Ovary (tissue), 9 donors: ENCODE data around the gene POLR3B. TPM values are rescaled to one million over a fixed set of nuclear protein-coding genes. Genes with fewer than 3 reads are reported as not detected.
"Not testable (repeated sequence)": the region's sequence is repeated elsewhere in the genome, so short reads cannot be mapped to it uniquely, and the experiment has no call there.

Experiments used
- DNase-seq, 5 donors: peaks; one replicate each; pipeline ENCODE4 v3.0.0-alpha.2; 2019 to 2020
- H3K27ac ChIP-seq, 2 donors: fragments of 200-600 bp; one replicate each; pipeline versions ENCODE4 v1.5.1 to v1.8.0; 2019 to 2022
- H3K27me3 ChIP-seq: fragments of 200-600 bp; one replicate; pipeline ENCODE4 v1.8.0; 2022
- H3K36me3 ChIP-seq: fragments of 200-600 bp; sonication (generic); one replicate; pipeline ENCODE4 v1.5.1; 2019
- H3K4me1 ChIP-seq: one replicate; pipeline ENCODE4 v1.8.1; 2013; ENCODE audit warnings: mild to moderate bottlenecking, moderate library complexity; ENCODE audit not compliant: insufficient read depth
- H3K4me3 ChIP-seq: fragments of 200-600 bp; sonication (generic); one replicate; pipeline ENCODE4 v1.5.1; 2017
- H3K9me3 ChIP-seq, 2 donors: fragments of 200-600 bp in 1 of 2; sonication (generic) in 1 of 2; one replicate each; pipeline versions ENCODE4 v1.5.1 to v1.8.1; 2013 to 2019; ENCODE audit warnings: mild to moderate bottlenecking in 1 of 2, moderate library complexity in 1 of 2
- EP300 ChIP-seq: sonication (generic); formaldehyde crosslinking; IDR thresholded peaks from one replicate; pipeline ENCODE4 v1.6.1; 2017; ENCODE audit warnings: antibody characterized with exemption
- POLR2A ChIP-seq: fragments of 450-650 bp; IDR thresholded peaks from one replicate; pipeline ENCODE4 v1.6.1; 2017; ENCODE audit warnings: antibody characterized with exemption, mild to moderate bottlenecking, moderate library complexity
- WGBS, 3 donors: extraction: QIAGEN DNeasy Blood & Tissue Kit in 1 of 3; methylation state at CpG; one replicate each; pipeline versions ENCODE4 v1.1.5 to v1.1.7; 2013 to 2017; 5-methylcytosine and 5-hydroxymethylcytosine counted together
- intact Hi-C, 4 donors: fragments of 100-400 bp; cut with DNase I; formaldehyde crosslinking; loops; one replicate each; pipeline versions ENCODE4 v1.11.0 to v1.15.1; 2022 to 2023
- polyA plus RNA-seq, 2 donors: library from polyadenylated mRNA; stranded (reverse); fragments of 200-250 nt in 1 of 2; fragments of 350-450 nt in 1 of 2; fragmentation: Illumina TruSeq in 1 of 2; extraction: RNeasy Lipid Tissue Mini Kit (QIAGEN cat#74804) in 1 of 2; gene quantifications; one replicate each; pipeline ENCODE4 v1.2.3, GENCODE V29; 2013 to 2014
- total RNA-seq, 7 donors: library from RNA; depleted of rRNA in 2 of 7; stranded (reverse); fragments of >200 nt in 2 of 7; fragmentation: NEBNext Ultra II Directional in 3 of 7; extraction: Animal tissue kit (Norgen Biotek cat#: 25700) in 3 of 7; gene quantifications; one replicate each; pipeline versions ENCODE4 v1.1.0 to v1.2.4, GENCODE V29; 2016 to 2023
- TF ChIP-seq, protein P1 (sequence below), 3 donors: fragments of 450-650 bp in 2 of 3; fragments of 200-600 bp in 1 of 3; IDR thresholded peaks; one replicate each; pipeline versions ENCODE4 v1.5.1 to v1.8.0; 2016 to 2022; ENCODE audit warnings: antibody characterized with exemption in 3 of 3, mild to moderate bottlenecking in 1 of 3
- donor health status: DM: no; HTN: no; CAD: no; lungs with moderate emphysema.
- donor health status: DM: no; HTN: no; CAD: no.
- donor health status: Bipolar disorder and iron deficiency.
- donor health status: DM: yes; HTN: yes; CAD: no.
- donor health status: DM: no; HTN: no; CAD: no.
- donor health status: DM: yes; HTN: yes; CAD: no.

Gene POLR3B
- total and polyA plus RNA-seq, 9 donors: 3.1 to 15.7 (median 9.7) TPM

DNA sequence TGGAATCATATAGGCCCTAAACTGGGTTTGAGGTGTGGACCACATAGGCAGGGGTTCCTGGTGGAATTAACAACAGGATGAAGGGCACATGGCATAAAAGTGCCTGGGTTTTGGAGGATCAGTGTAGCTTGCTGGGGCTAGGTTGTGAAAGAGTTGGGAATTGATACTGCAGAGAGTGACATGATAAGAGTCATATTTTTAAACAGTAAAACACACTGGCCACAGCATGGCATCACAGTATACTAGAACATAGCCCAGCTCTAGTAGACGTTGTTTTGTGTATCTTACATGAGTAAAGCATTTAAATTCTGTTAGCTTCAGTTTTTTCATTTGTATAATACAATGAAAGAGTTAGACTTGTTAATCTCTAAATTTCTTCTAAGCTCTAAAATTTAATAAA is 102.0 kb downstream of the POLR3B start:
- intact Hi-C loops: no loop called here
- no peak for DNase-seq
- Histone ChIP-seq H3K27ac (no peak overlapping the region), H3K4me3 (no peak overlapping the region), H3K27me3 (no peaks in the 10 kb centered on the region), H3K9me3 (no peaks in the 10 kb centered on the region), H3K36me3 (no peaks in the 10 kb centered on the region), H3K4me1 (no peaks in the 10 kb centered on the region)
- 70 to 81% (median 78%) methylated on average over 1 of the region's 1 CpG for WGBS, 3 donors
- TF ChIP-seq POLR2A (no peak), EP300 (no peak)
- TF ChIP-seq, protein P1, sequence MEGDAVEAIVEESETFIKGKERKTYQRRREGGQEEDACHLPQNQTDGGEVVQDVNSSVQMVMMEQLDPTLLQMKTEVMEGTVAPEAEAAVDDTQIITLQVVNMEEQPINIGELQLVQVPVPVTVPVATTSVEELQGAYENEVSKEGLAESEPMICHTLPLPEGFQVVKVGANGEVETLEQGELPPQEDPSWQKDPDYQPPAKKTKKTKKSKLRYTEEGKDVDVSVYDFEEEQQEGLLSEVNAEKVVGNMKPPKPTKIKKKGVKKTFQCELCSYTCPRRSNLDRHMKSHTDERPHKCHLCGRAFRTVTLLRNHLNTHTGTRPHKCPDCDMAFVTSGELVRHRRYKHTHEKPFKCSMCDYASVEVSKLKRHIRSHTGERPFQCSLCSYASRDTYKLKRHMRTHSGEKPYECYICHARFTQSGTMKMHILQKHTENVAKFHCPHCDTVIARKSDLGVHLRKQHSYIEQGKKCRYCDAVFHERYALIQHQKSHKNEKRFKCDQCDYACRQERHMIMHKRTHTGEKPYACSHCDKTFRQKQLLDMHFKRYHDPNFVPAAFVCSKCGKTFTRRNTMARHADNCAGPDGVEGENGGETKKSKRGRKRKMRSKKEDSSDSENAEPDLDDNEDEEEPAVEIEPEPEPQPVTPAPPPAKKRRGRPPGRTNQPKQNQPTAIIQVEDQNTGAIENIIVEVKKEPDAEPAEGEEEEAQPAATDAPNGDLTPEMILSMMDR (IDR thresholded peaks at IDR 0.05): no peak

DNA sequence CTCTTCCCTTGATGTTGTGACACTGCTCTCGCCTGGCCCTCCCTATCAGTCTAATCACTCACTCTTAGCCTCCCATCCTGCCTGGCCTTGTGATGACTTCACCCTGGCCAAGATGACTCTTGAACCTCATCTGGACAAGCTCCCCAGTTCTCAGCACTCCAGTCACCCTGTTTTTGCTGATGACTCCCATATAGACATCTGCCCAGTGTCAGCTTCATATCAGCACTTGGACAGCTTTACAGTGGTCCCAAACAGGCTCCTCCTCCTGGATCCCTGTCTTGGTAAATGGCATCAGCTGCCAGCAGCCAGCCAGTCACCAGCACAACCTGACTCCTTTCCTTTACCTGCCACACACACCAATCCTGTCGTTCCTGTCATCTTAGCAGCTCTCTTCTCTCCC is 104.2 kb downstream of the POLR3B start:
- Histone ChIP-seq H3K36me3 (no peaks in the 10 kb centered on the region), H3K27ac (no peak overlapping the region), H3K9me3 (no peaks in the 10 kb centered on the region), H3K4me3 (no peak overlapping the region), H3K4me1 (no peaks in the 10 kb centered on the region), H3K27me3 (no peaks in the 10 kb centered on the region)
- DNase-seq: no peak
- 88 to 95% (median 90%) methylated on average over 2 of the region's 2 CpGs for WGBS, 3 donors
- intact Hi-C loops: no loop called here
- TF ChIP-seq POLR2A: no peak
- no peak for TF ChIP-seq EP300
- TF ChIP-seq, protein P1 (IDR thresholded peaks at IDR 0.05): no peak

- H3K27me3 ChIP-seq, H3K36me3 ChIP-seq, intact Hi-C loops, H3K27ac ChIP-seq, H3K4me1 ChIP-seq, H3K9me3 ChIP-seq, DNase-seq, H3K4me3 ChIP-seq: not testable (repeated sequence)
- WGBS, 3 donors: 95 to 97% (median 96%) methylated on average over 4 of the region's 4 CpGs
Observed at GRCh38 chr12:106465605-106466004, 108.1 kb downstream of the POLR3B start.

DNA sequence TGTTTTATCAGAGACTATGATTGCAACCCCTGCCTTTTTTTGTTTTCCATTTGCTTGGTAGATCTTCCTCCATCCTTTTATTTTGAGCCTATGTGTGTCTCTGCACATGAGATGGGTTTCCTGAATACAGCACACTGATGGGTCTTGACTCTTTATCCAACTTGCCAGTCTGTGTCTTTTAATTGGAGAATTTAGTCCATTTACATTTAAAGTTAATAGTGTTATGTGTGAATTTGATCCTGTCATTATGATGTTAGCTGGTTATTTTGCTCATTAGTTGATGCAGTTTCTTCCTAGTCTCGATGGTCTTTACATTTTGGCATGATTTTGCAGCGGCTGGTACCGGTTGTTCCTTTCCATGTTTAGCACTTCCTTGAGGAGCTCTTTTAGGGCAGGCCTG is 118.1 kb downstream of the POLR3B start:
- DNase-seq, intact Hi-C loops, H3K9me3 ChIP-seq, H3K27me3 ChIP-seq, H3K4me1 ChIP-seq, H3K4me3 ChIP-seq, H3K27ac ChIP-seq, H3K36me3 ChIP-seq: not testable (repeated sequence)
- 97 to 100% methylated on average over 2 to 3 of the region's 3 CpGs; no CpG with 5 or more reads in 1 of the 3 donors for WGBS, 3 donors

DNA sequence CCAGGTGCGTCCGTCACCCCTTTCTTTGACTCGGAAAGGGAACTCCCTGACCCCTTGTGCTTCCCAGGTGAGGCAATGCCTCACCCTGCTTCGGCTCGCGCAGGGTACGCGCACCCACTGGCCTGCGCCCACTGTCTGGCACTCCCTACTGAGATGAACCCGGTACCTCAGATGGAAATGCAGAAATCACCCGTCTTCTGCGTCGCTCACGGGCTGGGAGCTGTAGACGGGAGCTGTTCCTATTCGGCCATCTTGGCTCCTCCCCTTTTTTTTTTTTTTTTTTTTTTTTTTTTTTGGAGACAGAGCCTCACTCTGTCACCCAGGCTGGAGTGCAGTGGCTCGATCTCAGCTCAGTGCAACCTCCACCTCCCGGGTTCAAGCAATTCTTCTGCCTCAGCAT is 120.1 kb downstream of the POLR3B start:
- H3K9me3 ChIP-seq, H3K36me3 ChIP-seq, H3K27ac ChIP-seq, H3K4me3 ChIP-seq, H3K4me1 ChIP-seq, DNase-seq, H3K27me3 ChIP-seq, intact Hi-C loops: not testable (repeated sequence)
- 94 to 97% (median 95%) methylated on average over 18 of the region's 18 CpGs for WGBS, 3 donors

DNA sequence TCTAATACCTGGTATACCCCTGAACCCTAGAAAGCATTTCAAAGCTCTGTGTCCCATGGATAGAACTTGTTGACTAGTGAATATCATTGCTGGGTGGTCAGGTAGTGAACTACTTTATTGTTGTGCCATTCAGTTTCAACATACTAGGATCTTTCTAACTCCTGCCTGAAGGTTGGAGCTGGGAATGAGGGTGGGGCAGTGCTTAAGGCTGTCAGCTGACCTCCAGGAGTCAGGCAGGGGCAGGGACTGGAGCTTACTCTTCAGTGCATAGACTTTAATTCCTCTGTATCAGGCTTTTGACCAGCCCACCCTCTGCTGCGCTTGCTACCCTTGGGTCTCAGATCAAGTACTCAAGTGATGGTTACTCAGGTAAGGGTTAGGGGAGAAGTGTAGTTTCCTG is 122.7 kb downstream of the POLR3B start:
- Histone ChIP-seq H3K4me3 (no peak overlapping the region), H3K27ac (no peak overlapping the region), H3K9me3 (no peaks in the 10 kb centered on the region), H3K27me3 (no peaks in the 10 kb centered on the region), H3K4me1 (no peaks in the 10 kb centered on the region), H3K36me3 (no peaks in the 10 kb centered on the region)
- intact Hi-C loops: no loop called here
- TF ChIP-seq POLR2A (no peak), EP300 (no peak)
- TF ChIP-seq, protein P1 (IDR thresholded peaks at IDR 0.05): no peak
- DNase-seq: no peak
- WGBS, 3 donors: 98 to 100% (median 100%) methylated on average over 1 of the region's 1 CpG
